Keratinocyte (primary cell): ENCODE measurements around the gene CLSTN2. TPM values are rescaled to one million over a fixed set of nuclear protein-coding genes. Genes with fewer than 3 reads are reported as not detected.

ENCODE experiments used
- DNase-seq: peaks from one replicate; pipeline ENCODE4 v3.0.0-alpha.2; 2011; ENCODE audit warnings: low read depth, missing footprints, low spot score
- FAIRE-seq: peaks from 2 replicates; lab custom pipeline; 2011; peaks lifted over from hg19 to GRCh38; lab: Jason Lieb, UNC
- H2AFZ ChIP-seq: 2 replicates; pipeline ENCODE4 v1.6.0; 2012; ENCODE audit warnings: low read length, control low read depth, inconsistent platforms; ENCODE audit not compliant: control insufficient read depth
- H3K27ac ChIP-seq: 2 replicates; pipeline ENCODE4 v1.5.1; 2011; ENCODE audit warnings: low read length; ENCODE audit not compliant: control insufficient read depth, insufficient read depth
- H3K27me3 ChIP-seq: 3 replicates; pipeline ENCODE4 v1.6.0; 2011; ENCODE audit warnings: low read length; ENCODE audit not compliant: control insufficient read depth, insufficient read depth; ENCODE audit errors: extremely low read depth
- H3K36me3 ChIP-seq, 2 experiments: 2 replicates in 1 of 2; 3 replicates in 1 of 2; pipeline ENCODE4 v1.5.1; 2011; ENCODE audit warnings: low read length in 2 of 2, mild to moderate bottlenecking in 1 of 2; ENCODE audit not compliant: control insufficient read depth in 2 of 2, insufficient read depth in 2 of 2; ENCODE audit errors: extremely low read depth in 1 of 2
- H3K4me1 ChIP-seq: 3 replicates; pipeline ENCODE4 v1.5.1; 2011; ENCODE audit warnings: low read length; ENCODE audit not compliant: control insufficient read depth, insufficient read depth; ENCODE audit errors: extremely low read depth
- H3K4me2 ChIP-seq: 3 replicates; pipeline ENCODE4 v1.6.0; 2011; ENCODE audit warnings: low read depth, low read length; ENCODE audit not compliant: control insufficient read depth, insufficient read depth; ENCODE audit errors: extremely low read depth
- H3K4me3 ChIP-seq, 3 experiments: fragments of 200-600 bp in 1 of 3; sonication (generic) in 1 of 3; 2 replicates in 2 of 3; 3 replicates in 1 of 3; pipeline ENCODE4 v1.5.1; 2011 to 2016; ENCODE audit warnings: low read length in 3 of 3, mild to moderate bottlenecking in 3 of 3, control low read depth in 2 of 3, inconsistent platforms in 1 of 3, low read depth in 1 of 3, mixed read lengths in 1 of 3, mixed run types in 1 of 3, moderate library complexity in 1 of 3; ENCODE audit not compliant: control insufficient read depth in 2 of 3, insufficient read depth in 2 of 3; ENCODE audit errors: extremely low read depth in 1 of 3
- H3K79me2 ChIP-seq: 2 replicates; pipeline ENCODE4 v1.6.0; 2012; ENCODE audit warnings: low read length; ENCODE audit not compliant: control insufficient read depth, insufficient read depth
- H3K9ac ChIP-seq: 3 replicates; pipeline ENCODE4 v1.6.0; 2011; ENCODE audit warnings: low read length; ENCODE audit not compliant: control insufficient read depth, insufficient read depth; ENCODE audit errors: extremely low read depth
- H3K9me1 ChIP-seq: 3 replicates; pipeline ENCODE4 v1.6.0; 2011; ENCODE audit warnings: low read length; ENCODE audit not compliant: control insufficient read depth, insufficient read depth; ENCODE audit errors: extremely low read depth
- H3K9me3 ChIP-seq: 2 replicates; pipeline ENCODE4 v1.5.1; 2012; ENCODE audit warnings: low read depth, low read length; ENCODE audit not compliant: control insufficient read depth
- H4K20me1 ChIP-seq: 3 replicates; pipeline ENCODE4 v1.6.0; 2011; ENCODE audit warnings: low read length; ENCODE audit not compliant: control insufficient read depth, insufficient read depth; ENCODE audit errors: extremely low read depth
- CTCF ChIP-seq, 3 experiments: IDR thresholded peaks in 1 of 3; conservative IDR thresholded peaks in 1 of 3; optimal IDR thresholded peaks in 1 of 3; 2 replicates in 2 of 3; 3 replicates in 1 of 3; pipeline versions ENCODE3 to v1.5.1; 2011; ENCODE audit warnings: low read length in 3 of 3, mild to moderate bottlenecking in 3 of 3, moderate library complexity in 2 of 3, control low read depth in 1 of 3, inconsistent platforms in 1 of 3; ENCODE audit not compliant: insufficient read depth in 2 of 3; ENCODE audit errors: extremely low read depth in 1 of 3
- EZH2 ChIP-seq: IDR thresholded peaks from one replicate; pipeline ENCODE4 v1.6.1; 2012; ENCODE audit warnings: inconsistent platforms, mild to moderate bottlenecking, low read length, moderate library complexity
- dilution Hi-C: fragments of 300-500 bp; cut with MboI; formaldehyde crosslinking; loops from one replicate; pipeline ENCODE4 v1.7.0; 2020; ENCODE audit warnings: low sequenced_read_pairs; ENCODE audit not compliant: extremely low pct_ligation_motif_present
- polyA plus RNA-seq, 5 experiments: library from polyadenylated mRNA; depleted of rRNA in 3 of 5; stranded (reverse) in 3 of 5; stranded (forward) in 1 of 5; unstranded in 1 of 5; fragments of >200 nt; gene quantifications; 1 replicate in 1 of 5; 2 replicates in 3 of 5; 3 replicates in 1 of 5; pipeline versions ENCODE4 v1.2.1 to v1.2.3, GENCODE V29; 2011 to 2012; ENCODE audit warnings: missing spikeins in 2 of 5, low read depth in 1 of 5, low replicate concordance in 1 of 5

The CLSTN2 gene
- polyA plus RNA-seq, 1 donor (not counting 4 experiments of a cell fraction or from before 2014, with no cell fraction given) = 0.09 TPM

GRCh38 chr3:140004271-140004670, 69.3 kb downstream of the CLSTN2 start:
- no peak overlapping the region for H3K4me3 ChIP-seq
- FAIRE-seq = no peak
- TF ChIP-seq EZH2 = no peak
- TF ChIP-seq CTCF (optimal IDR thresholded peaks at IDR 0.05 in 1 of 3, IDR thresholded peaks at IDR 0.05 in 1 of 3, conservative IDR thresholded peaks at IDR 0.05 in 1 of 3; ENCODE audit: extremely low read depth in 1 of 3, insufficient read depth in 2 of 3, low read length in 3 of 3) = no peak

GRCh38 chr3:140006331-140006730, 71.3 kb downstream of the CLSTN2 start:
- no peak for FAIRE-seq
- Histone ChIP-seq H3K9me1 (no peaks in the 10 kb centered on the region), H3K4me2 (no peak overlapping the region), H3K36me3 (no peaks in the 10 kb centered on the region), H3K4me3 (no peak overlapping the region), H4K20me1 (no peaks in the 10 kb centered on the region), H3K9ac (no peak overlapping the region), H3K4me1 (no peaks in the 10 kb centered on the region), H3K79me2 (no peaks in the 10 kb centered on the region), H3K27ac (no peak overlapping the region), H2AFZ (no peak overlapping the region), H3K9me3 (no peaks in the 10 kb centered on the region), H3K27me3 (peaks cover 4% of the 10 kb centered on the region)
- TF ChIP-seq CTCF (optimal IDR thresholded peaks at IDR 0.05 in 1 of 3, IDR thresholded peaks at IDR 0.05 in 1 of 3, conservative IDR thresholded peaks at IDR 0.05 in 1 of 3; ENCODE audit: extremely low read depth in 1 of 3, insufficient read depth in 2 of 3, low read length in 3 of 3) (no peak), EZH2 (no peak)
- dilution Hi-C loops = no loop called here
- DNase-seq = no peak

More at GRCh38 chr3:140004271-140004670, 69.3 kb downstream of the CLSTN2 start:
- Histone ChIP-seq H3K9me3 (no peaks in the 10 kb centered on the region), H4K20me1 (no peaks in the 10 kb centered on the region), H3K9ac (no peak overlapping the region), H3K27ac (no peak overlapping the region), H3K4me1 (no peaks in the 10 kb centered on the region), H3K79me2 (no peaks in the 10 kb centered on the region), H3K9me1 (no peaks in the 10 kb centered on the region), H3K4me2 (no peak overlapping the region), H3K27me3 (peaks cover 4% of the 10 kb centered on the region), H2AFZ (no peak overlapping the region), H3K36me3 (no peaks in the 10 kb centered on the region)
- no peak for DNase-seq
- dilution Hi-C loops = no loop called here
